HCT116 (cell line): ENCODE measurements around the gene ORMDL2. TPM values are rescaled to one million over a fixed set of nuclear protein-coding genes. Genes with fewer than 3 reads are reported as not detected.

ENCODE experiments used
- ATAC-seq: fragments of 200-7000 bp; cut with Tn5 transposase; 2 replicates; pipeline ENCODE4 v1.9.1; 2020; ENCODE audit warnings: mild to moderate bottlenecking, moderate library complexity
- BruUV-seq: library from RNA; stranded (reverse); fragments of 400-500 nt; replicated peaks from 2 replicates; lab custom pipeline; 2021; lab: Mats Ljungman, UMichigan
- CTCF ChIA-PET: fragments of 300-600 bp; sonication (Branson Sonifier 250); formaldehyde crosslinking; loops from one replicate; lab custom pipeline; 2021; ENCODE audit warnings: antibody characterized with exemption; lab: Charles Lee
- POLR2A ChIA-PET: fragments of 300-600, 350-600 bp; sonication (Branson Sonifier 250); formaldehyde crosslinking; loops from one replicate; lab custom pipeline; 2021; ENCODE audit warnings: antibody characterized with exemption; lab: Charles Lee
- RAD21 ChIA-PET, 2 experiments: fragments of 300-600 bp; sonication (Branson Sonifier 250); formaldehyde crosslinking; loops; one replicate each; lab custom pipeline; 2023; ENCODE audit warnings: low total read pairs in 2 of 2; ENCODE audit not compliant: uncharacterized antibody in 2 of 2, unreplicated experiment in 2 of 2, low non-redundant PET in 1 of 2; lab: Charles Lee
- DNase-seq: peaks from one replicate; pipeline ENCODE4 v3.0.0-alpha.2; 2010; ENCODE audit warnings: low read depth, low spot score
- H2AFZ ChIP-seq: fragments of 200-600 bp; shearing (Covaris generic), sonication (generic); 2 replicates; pipeline ENCODE4 v1.6.1; 2017; ENCODE audit warnings: low read depth, mixed run types, mixed read lengths, antibody characterized with exemption, low read length; ENCODE audit not compliant: poor library complexity, severe bottlenecking
- H3K27ac ChIP-seq: 2 replicates; pipeline ENCODE4 v1.5.1; 2012; ENCODE audit warnings: low read depth, low read length
- H3K27me3 ChIP-seq: fragments of 200-600 bp; sonication (generic); 2 replicates; pipeline ENCODE4 v1.6.1; 2016; ENCODE audit warnings: mixed run types, low read length, mixed read lengths; ENCODE audit not compliant: insufficient read depth
- H3K36me3 ChIP-seq, 2 experiments: fragments of 200-500 bp in 1 of 2; fragments of 200-600 bp in 1 of 2; sonication (Bioruptor generic) in 1 of 2; sonication (generic) in 1 of 2; 2 replicates each; pipeline versions ENCODE4 v1.5.1 to v1.6.1; 2014 to 2016; ENCODE audit warnings: low read length in 2 of 2, inconsistent platforms in 1 of 2, mixed read lengths in 1 of 2, mixed run types in 1 of 2; ENCODE audit not compliant: insufficient read depth in 2 of 2, control insufficient read depth in 1 of 2
- H3K4me1 ChIP-seq, 2 experiments: fragments of 200-600 bp in 1 of 2; sonication (generic) in 1 of 2; 2 replicates each; pipeline versions ENCODE4 v1.5.1 to v1.6.1; 2012 to 2017; ENCODE audit warnings: low read length in 2 of 2, inconsistent platforms in 1 of 2, mild to moderate bottlenecking in 1 of 2, mixed read lengths in 1 of 2, mixed run types in 1 of 2, moderate library complexity in 1 of 2; ENCODE audit not compliant: insufficient read depth in 2 of 2, control insufficient read depth in 1 of 2
- H3K4me2 ChIP-seq: fragments of 200-600 bp; sonication (generic); 2 replicates; pipeline ENCODE4 v1.6.1; 2017; ENCODE audit warnings: mixed run types, low read length, mixed read lengths
- H3K4me3 ChIP-seq, 2 experiments: fragments of 200-600 bp in 1 of 2; sonication (generic) in 1 of 2; replicated peaks in 1 of 2; 2 replicates each; pipeline ENCODE4 v1.5.1; 2011 to 2016; ENCODE audit warnings: low read length in 2 of 2, control low read depth in 1 of 2, low read depth in 1 of 2, mild to moderate bottlenecking in 1 of 2, mixed read lengths in 1 of 2, mixed run types in 1 of 2
- H3K79me2 ChIP-seq: fragments of 200-600 bp; sonication (generic); 2 replicates; pipeline ENCODE4 v1.6.1; 2017; ENCODE audit warnings: mild to moderate bottlenecking, mixed run types, low read length, moderate library complexity, mixed read lengths; ENCODE audit not compliant: insufficient read depth
- H3K9ac ChIP-seq: fragments of 200-600 bp; sonication (generic); 2 replicates; pipeline ENCODE4 v1.6.1; 2016; ENCODE audit warnings: low read length, mixed read lengths
- H3K9me2 ChIP-seq: fragments of 200-600 bp; sonication (generic), shearing (Covaris generic); 2 replicates; pipeline ENCODE4 v1.6.1; 2017; ENCODE audit warnings: mixed run types, mild to moderate bottlenecking, moderate library complexity; ENCODE audit not compliant: insufficient read depth
- H3K9me3 ChIP-seq, 2 experiments: fragments of 200-500 bp in 1 of 2; fragments of 200-600 bp in 1 of 2; sonication (Bioruptor generic) in 1 of 2; sonication (generic) in 1 of 2; 2 replicates each; pipeline ENCODE4 v1.6.1; 2014 to 2017; ENCODE audit warnings: low read length in 2 of 2, mixed read lengths in 2 of 2, inconsistent platforms in 1 of 2, low read depth in 1 of 2, mild to moderate bottlenecking in 1 of 2, mixed run types in 1 of 2, moderate library complexity in 1 of 2; ENCODE audit not compliant: control insufficient read depth in 1 of 2, insufficient read depth in 1 of 2
- H4K20me1 ChIP-seq: fragments of 200-600 bp; sonication (generic), shearing (Covaris generic); 2 replicates; pipeline ENCODE4 v1.6.1; 2017; ENCODE audit warnings: mixed run types, mild to moderate bottlenecking, moderate library complexity; ENCODE audit not compliant: insufficient read depth
- CBX3 ChIP-seq: IDR thresholded peaks from 2 replicates; pipeline ENCODE4 v1.6.1; 2012; ENCODE audit warnings: low read depth
- CEBPB ChIP-seq: IDR thresholded peaks from 2 replicates; pipeline ENCODE4 v1.6.1; 2012; ENCODE audit warnings: low read depth
- EGR1 ChIP-seq: IDR thresholded peaks from 2 replicates; pipeline ENCODE4 v1.6.1; 2012; ENCODE audit warnings: low read depth
- ELF1 ChIP-seq: IDR thresholded peaks from 2 replicates; pipeline ENCODE4 v1.6.1; 2012; ENCODE audit warnings: low read depth, borderline replicate concordance
- EZH2 ChIP-seq: fragments of 200-600 bp; sonication (generic); IDR thresholded peaks from 2 replicates; pipeline ENCODE4 v1.6.1; 2017; ENCODE audit warnings: antibody characterized with exemption, mixed run types
- FOSL1 ChIP-seq: IDR thresholded peaks from 2 replicates; pipeline ENCODE4 v1.6.1; 2012; ENCODE audit warnings: low read depth
- JUND ChIP-seq: IDR thresholded peaks from 2 replicates; pipeline ENCODE4 v1.6.1; 2012
- POLR2A ChIP-seq: IDR thresholded peaks from 2 replicates; pipeline ENCODE4 v1.7.0; 2011; ENCODE audit warnings: borderline replicate concordance; ENCODE audit not compliant: insufficient read depth, insufficient read length; ENCODE audit errors: extremely low read depth
- RAD21 ChIP-seq: IDR thresholded peaks from 2 replicates; pipeline ENCODE4 v1.6.1; 2012; ENCODE audit warnings: low read depth, mild to moderate bottlenecking
- SIN3A ChIP-seq: IDR thresholded peaks from 2 replicates; pipeline ENCODE4 v1.6.1; 2012; ENCODE audit warnings: low read depth
- SRF ChIP-seq: IDR thresholded peaks from 2 replicates; pipeline ENCODE4 v1.6.1; 2012; ENCODE audit warnings: low read depth
- TCF7L2 ChIP-seq: IDR thresholded peaks from 2 replicates; pipeline ENCODE4 v1.7.0; 2011; ENCODE audit warnings: borderline replicate concordance, inconsistent platforms; ENCODE audit not compliant: insufficient read depth, insufficient read length; ENCODE audit errors: extremely low read depth
- YY1 ChIP-seq: IDR thresholded peaks from 2 replicates; pipeline ENCODE4 v1.6.1; 2011; ENCODE audit warnings: low read length, low read depth, moderate library complexity, mild to moderate bottlenecking; ENCODE audit not compliant: insufficient replicate concordance; ENCODE audit errors: extremely low read depth
- ZFX ChIP-seq: fragments of 450-650 bp; IDR thresholded peaks from 2 replicates; pipeline ENCODE4 v1.6.1; 2017
- intact Hi-C: fragments of 100-400 bp; cut with micrococcal nuclease; formaldehyde crosslinking; loops from 2 replicates; pipeline ENCODE4 v1.10.0; 2022
- total RNA-seq: library from RNA; stranded (reverse); gene quantifications from one replicate; pipeline ENCODE4 v1.2.1, GENCODE V29; 2021; ENCODE audit not compliant: unreplicated experiment
- TF ChIP-seq, protein P1 (sequence below): IDR thresholded peaks from 2 replicates; pipeline ENCODE4 v1.6.1; 2012
- TF ChIP-seq, protein P2 (sequence below): IDR thresholded peaks from 2 replicates; pipeline ENCODE4 v1.6.1; 2011; ENCODE audit warnings: mild to moderate bottlenecking, low read length, moderate library complexity; ENCODE audit not compliant: insufficient replicate concordance; ENCODE audit errors: extremely low read depth
- TF ChIP-seq, protein P3 (sequence below): IDR thresholded peaks from 2 replicates; pipeline ENCODE4 v1.6.1; 2012
- TF ChIP-seq, protein P4 (sequence below): IDR thresholded peaks from 2 replicates; pipeline ENCODE4 v1.6.1; 2012; ENCODE audit warnings: low read depth

ORMDL2 gene
- total RNA-seq, 1 experiment from 2014 or later, result 25.5 TPM

DNA sequence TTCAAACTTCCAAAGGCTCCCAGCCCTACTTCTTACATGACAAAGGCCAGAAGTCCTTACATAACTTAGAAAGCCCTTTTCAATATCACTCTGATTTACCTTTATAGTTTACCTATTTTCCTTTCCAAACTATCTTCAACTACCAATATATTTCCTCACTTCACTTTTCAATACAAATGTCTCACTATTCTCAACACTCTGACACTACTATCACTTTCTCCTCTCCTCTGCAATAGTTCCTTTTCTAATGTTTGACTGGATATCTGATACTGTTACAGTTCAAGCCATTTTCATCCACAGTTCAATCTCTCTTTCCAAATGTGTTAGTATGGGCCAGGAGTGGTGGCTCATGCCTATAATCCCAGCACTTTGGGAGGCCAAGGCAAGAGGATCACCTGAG lies 3.6 kb upstream of the ORMDL2 start:
- ATAC-seq (no peak), DNase-seq (no peak)
- no peak overlapping the region for H3K9ac ChIP-seq
- H3K9me2 ChIP-seq, result no peaks in the 10 kb centered on the region
- H3K79me2 ChIP-seq, result peaks cover 94% of the 10 kb centered on the region
- CTCF ChIA-PET, result no interaction called here
- TF ChIP-seq EGR1 (no peak), RAD21 (no peak), SIN3A (no peak), ELF1 (no peak), JUND (no peak), POLR2A (no peak), SRF (no peak), ZFX (no peak), CBX3 (no peak), TCF7L2 (no peak), CEBPB (no peak), FOSL1 (no peak), YY1 (no peak), EZH2 (no peak)
- TF ChIP-seq, protein P1, sequence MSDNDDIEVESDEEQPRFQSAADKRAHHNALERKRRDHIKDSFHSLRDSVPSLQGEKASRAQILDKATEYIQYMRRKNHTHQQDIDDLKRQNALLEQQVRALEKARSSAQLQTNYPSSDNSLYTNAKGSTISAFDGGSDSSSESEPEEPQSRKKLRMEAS, result no peak
- TF ChIP-seq, protein P2, sequence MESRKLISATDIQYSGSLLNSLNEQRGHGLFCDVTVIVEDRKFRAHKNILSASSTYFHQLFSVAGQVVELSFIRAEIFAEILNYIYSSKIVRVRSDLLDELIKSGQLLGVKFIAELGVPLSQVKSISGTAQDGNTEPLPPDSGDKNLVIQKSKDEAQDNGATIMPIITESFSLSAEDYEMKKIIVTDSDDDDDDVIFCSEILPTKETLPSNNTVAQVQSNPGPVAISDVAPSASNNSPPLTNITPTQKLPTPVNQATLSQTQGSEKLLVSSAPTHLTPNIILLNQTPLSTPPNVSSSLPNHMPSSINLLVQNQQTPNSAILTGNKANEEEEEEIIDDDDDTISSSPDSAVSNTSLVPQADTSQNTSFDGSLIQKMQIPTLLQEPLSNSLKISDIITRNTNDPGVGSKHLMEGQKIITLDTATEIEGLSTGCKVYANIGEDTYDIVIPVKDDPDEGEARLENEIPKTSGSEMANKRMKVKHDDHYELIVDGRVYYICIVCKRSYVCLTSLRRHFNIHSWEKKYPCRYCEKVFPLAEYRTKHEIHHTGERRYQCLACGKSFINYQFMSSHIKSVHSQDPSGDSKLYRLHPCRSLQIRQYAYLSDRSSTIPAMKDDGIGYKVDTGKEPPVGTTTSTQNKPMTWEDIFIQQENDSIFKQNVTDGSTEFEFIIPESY, result no peak
- TF ChIP-seq, protein P3, sequence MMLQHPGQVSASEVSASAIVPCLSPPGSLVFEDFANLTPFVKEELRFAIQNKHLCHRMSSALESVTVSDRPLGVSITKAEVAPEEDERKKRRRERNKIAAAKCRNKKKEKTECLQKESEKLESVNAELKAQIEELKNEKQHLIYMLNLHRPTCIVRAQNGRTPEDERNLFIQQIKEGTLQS, result no peak
- TF ChIP-seq, protein P4, sequence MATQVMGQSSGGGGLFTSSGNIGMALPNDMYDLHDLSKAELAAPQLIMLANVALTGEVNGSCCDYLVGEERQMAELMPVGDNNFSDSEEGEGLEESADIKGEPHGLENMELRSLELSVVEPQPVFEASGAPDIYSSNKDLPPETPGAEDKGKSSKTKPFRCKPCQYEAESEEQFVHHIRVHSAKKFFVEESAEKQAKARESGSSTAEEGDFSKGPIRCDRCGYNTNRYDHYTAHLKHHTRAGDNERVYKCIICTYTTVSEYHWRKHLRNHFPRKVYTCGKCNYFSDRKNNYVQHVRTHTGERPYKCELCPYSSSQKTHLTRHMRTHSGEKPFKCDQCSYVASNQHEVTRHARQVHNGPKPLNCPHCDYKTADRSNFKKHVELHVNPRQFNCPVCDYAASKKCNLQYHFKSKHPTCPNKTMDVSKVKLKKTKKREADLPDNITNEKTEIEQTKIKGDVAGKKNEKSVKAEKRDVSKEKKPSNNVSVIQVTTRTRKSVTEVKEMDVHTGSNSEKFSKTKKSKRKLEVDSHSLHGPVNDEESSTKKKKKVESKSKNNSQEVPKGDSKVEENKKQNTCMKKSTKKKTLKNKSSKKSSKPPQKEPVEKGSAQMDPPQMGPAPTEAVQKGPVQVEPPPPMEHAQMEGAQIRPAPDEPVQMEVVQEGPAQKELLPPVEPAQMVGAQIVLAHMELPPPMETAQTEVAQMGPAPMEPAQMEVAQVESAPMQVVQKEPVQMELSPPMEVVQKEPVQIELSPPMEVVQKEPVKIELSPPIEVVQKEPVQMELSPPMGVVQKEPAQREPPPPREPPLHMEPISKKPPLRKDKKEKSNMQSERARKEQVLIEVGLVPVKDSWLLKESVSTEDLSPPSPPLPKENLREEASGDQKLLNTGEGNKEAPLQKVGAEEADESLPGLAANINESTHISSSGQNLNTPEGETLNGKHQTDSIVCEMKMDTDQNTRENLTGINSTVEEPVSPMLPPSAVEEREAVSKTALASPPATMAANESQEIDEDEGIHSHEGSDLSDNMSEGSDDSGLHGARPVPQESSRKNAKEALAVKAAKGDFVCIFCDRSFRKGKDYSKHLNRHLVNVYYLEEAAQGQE, result no peak
- H3K27ac ChIP-seq, result no peak overlapping the region
- intact Hi-C loops, result no loop called here
- H3K4me3 ChIP-seq, result no peak overlapping the region
- H4K20me1 ChIP-seq, result peaks cover 4% of the 10 kb centered on the region; the same call in 1 of the 2 replicates
- RAD21 ChIA-PET, result no interaction called here
- POLR2A ChIA-PET, result no interaction called here
- no peak overlapping the region for H2AFZ ChIP-seq
- H3K36me3 ChIP-seq, result peaks cover 0 to 9% of the 10 kb centered on the region in 2 experiments; a peak in 1 of 4 replicates
- H3K9me3 ChIP-seq, result no peaks in the 10 kb centered on the region
- no TSS peak for BruUV-seq
- no peak overlapping the region for H3K4me2 ChIP-seq
- no peaks in the 10 kb centered on the region for H3K27me3 ChIP-seq
- H3K4me1 ChIP-seq, result peaks cover 14 to 29% of the 10 kb centered on the region in 2 experiments
